GM18519 (cell line): ENCODE measurements around the gene CUL4A.

ENCODE experiments used
- ATAC-seq: cut with Tn5 transposase; IDR thresholded peaks from one replicate; pipeline ENCODE4 v1.9.1; 2021; ENCODE audit warnings: mild to moderate bottlenecking, moderate library complexity; ENCODE audit not compliant: unreplicated experiment, low FRiP score

The CUL4A gene

DNA sequence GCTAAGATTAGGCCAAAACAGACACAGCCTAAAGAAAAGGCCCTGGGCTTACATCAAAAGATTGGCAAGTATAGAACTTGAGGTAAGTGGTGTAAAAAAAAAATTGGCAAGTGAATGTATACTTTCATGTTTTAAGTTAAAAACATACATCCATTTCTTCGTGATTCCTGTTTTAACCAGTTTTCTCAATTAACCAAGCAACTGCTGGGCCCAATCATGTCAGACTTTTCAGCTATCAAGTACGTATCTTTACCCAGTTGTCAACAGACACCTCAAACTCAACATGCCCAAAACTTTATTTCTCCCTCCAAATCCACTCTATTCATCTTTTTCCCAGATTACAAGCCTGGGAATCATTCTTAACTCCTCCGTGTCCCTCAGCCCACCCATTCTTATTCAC, 2.0 kb upstream of the CUL4A start:
- ATAC-seq = no peak

DNA sequence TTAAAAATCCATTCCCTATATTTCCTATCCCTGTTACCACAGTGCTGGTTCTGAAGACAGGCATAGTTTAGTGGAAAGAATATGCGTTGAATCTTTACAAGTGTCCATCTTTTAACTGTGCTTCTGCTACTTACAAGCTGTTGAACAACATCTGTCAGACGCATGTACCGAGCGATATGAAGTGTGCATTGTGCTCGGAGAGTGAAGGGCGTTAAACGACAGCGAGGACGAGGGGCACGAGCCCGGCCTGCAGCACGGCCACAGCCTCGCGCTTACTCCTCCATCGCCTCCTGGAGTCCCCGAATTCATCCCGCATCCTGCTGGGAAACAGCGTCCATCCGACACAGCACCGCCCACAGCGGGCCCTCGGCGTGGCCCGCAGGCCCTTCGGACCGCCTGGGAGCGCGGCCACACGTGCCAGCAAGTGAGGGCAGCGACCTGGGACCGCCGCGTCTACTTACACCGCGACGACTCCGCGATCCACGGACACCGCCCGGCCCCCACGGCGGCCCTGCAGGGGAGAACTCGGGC, 1.5 kb upstream of the CUL4A start:
- peak; percentile 3 for ATAC-seq

DNA sequence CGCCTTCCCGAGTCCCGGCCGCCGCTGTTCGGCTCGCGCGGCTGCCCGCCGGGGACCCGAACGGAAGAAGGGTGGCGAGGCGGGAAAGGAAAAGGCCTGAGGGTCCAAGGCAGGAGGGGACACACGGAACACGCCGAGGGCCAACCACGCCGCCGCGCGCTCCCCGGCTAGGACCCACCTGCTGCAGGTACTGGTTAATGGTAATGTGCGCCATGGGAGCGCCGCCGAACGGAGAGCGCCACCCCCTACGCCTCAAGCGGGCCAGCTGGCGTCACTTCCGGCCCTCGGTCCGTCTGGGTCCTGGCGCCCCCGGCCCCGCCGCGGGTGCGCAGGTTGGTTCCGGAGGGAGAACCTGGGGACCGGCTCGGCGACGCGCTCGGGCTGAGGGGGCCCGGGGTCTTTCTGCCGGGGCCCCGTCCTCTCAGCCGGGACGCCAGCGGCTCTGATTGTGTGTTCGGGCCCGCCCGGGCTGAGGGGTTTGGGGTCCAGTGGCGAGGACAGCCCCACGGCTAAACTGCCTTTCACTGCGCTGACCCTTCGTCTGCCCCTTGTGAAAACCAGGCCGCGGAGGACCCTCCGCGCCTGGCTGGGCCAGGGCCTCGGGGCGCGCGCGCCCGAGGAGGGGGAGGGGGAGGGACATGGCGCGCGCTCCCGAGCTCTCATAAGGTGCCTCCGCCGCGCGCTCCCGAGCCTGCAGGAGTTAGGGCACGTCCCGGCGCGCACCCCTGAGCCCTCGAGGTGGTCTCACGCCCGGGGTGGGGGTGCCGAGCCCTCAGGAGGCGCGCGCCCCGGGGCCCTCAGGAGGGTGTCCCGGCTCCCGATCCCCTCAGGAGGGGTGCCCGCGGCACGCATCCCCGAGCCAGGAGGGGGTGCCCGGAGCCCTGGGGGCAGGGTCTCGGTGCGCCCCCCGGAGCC, 735 bp upstream of the CUL4A start, which contains the start of gene PCID2:
Gene PCID2 (minus strand): TSS at position 249 of the 915 bp plus-strand sequence. CDS start 35 bp downstream, at position 214.
- peak; percentile 50 for ATAC-seq

DNA sequence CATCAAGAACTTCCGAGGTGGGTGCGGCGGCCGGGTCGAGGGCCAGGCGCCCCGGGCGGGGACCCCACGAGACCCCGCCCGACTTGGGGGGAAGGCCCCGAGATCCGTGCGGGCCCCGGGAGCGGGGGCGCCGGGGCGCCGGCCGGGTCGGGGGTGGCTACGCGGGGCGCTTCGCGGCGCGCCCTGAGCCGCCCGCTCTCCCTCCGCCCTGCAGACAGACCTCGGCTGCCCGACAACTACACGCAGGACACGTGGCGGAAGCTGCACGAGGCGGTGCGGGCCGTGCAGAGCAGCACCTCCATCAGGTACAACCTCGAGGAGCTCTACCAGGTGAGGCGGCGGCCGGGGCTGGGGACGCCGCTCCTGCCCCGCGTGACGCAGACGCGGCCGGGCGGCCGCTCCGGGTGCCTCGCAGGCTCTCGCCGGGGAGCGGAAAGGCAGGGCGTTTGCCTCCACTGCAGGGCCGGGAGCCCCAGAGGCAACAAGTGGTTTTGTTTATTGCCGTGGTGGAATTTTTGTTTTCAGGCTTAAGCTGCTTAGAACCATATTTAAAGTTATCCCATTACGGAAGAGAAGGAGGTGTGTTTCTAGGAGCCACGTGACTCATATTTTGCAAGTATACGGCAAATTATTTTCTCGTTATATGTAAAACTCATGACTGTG, 477 bp downstream of the CUL4A start:
- ATAC-seq = peak; percentile 35

DNA sequence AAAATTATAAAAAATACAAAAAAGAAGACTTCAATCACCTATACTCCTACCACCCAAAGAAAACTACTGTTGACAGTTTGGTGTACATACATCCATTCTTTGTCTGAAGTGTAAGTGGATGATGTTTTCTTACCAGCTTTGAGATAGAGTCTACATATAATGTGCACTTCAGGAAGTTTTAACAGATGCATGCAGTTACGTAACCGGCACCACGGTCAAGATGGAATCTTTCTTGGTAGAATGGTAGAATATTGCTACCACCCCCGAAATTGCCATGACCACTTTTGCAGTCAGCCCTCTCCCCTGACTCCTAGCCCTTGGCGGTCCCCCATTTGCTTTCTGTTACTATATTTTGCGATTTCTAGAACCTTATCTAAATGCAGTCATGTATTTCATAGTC, 1.4 kb downstream of the CUL4A start:
- ATAC-seq = no peak

DNA sequence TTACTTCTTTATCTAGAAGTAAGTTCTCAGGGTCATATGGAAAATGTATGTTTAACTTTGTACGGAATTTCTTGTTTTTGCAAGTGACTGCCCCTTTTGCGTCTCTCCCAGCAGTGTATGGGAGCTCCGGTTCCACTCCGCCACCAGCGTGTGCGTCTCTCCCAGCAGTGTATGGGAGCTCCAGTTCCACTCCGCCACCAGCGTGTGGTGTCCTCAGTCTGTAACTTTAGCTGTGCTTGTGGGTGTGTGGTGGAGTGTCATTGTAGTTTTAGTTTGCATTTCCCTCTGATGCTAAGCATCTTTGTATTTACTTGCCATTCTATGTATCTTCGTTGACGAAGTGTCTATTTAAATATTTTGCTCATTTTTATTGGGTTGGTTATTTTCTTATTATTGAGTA, 2.4 kb downstream of the CUL4A start:
- no peak for ATAC-seq

DNA sequence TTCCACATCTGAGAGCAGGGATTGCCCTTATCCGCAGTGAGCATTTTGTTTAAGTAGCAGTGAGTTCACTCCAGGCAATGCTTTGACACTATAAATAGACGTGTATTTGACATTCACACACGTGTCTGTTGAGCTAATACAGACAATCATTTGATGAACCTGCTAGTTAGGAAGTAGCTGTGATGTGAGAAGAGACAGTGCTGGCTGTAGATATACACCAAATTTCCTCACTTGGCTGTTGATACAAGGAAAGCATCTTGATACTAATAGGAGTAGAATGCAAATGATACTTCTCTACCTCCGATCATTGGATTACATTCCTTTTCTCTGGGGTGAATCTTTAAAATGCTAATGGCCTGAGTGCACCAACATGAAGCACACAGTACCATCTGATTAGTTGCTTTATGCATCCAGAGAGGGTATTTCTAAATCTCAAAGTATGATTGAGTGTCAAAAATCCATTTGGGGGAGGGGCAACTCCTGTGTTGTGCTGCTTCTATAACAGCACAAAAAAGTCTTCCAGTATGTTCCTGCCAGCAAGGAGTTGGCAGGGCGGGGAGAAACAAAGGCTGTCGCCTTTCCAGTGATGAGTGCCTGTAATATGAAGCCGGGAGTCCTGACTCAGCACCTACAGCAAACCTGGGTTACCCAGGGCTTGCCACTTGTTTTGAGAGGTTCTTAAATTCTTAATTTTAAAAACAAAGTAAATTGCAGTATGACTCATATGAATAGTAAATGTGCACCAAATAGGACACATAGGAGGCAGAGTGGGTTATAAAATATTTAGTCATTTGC, 7.0 kb downstream of the CUL4A start:
- no peak for ATAC-seq

DNA sequence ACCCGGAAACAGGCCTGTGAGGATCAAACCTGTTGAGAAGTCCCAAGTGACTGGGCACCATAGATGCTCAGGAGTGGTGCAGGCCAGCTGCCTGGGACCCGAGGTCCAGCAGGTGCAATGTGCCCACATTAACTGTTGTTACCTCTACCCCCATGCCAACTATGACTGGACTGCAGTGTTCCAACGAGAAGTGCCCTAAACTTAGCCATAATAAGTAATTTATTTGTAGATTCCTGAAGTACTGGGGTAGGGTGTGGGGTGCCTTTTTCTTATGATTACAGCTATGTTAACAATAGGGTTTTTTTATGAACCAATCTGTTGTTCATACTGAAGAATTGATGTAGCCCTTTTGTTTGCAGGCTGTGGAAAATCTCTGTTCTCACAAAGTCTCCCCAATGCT, 9.2 kb downstream of the CUL4A start:
- no peak for ATAC-seq

DNA sequence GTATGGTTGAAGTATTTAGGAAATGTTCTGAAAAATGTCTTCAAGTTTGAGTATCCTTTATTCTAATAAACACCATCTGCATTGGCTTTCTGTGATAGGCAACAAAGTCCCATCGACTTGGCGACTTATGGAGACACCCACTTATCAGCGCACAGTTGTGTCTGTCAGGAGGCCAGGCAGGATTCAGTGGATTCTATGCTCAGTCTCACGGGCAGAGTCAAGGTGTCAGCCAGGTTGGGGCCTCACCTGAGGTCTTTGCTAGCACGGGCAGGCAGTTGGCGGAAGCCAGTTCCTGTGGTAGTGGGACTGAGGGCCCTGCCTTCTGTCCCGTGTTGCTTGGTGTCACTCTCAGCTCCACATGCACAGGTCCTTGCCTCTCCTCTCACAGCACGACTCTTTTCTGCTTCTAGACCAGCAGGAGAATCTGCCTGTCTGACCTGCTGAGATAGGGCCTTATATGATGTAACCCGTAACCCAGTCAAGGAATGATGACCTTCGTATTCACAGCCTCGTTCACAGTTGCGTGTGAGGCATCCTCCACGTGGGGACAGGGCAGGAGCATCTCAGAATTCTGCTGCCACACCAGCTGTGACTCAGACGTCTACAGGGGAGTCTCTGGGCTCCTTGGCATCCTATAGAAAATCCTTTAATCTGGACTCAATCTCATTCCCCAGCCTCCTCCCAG, 10.0 kb downstream of the CUL4A start:
- no peak for ATAC-seq

DNA sequence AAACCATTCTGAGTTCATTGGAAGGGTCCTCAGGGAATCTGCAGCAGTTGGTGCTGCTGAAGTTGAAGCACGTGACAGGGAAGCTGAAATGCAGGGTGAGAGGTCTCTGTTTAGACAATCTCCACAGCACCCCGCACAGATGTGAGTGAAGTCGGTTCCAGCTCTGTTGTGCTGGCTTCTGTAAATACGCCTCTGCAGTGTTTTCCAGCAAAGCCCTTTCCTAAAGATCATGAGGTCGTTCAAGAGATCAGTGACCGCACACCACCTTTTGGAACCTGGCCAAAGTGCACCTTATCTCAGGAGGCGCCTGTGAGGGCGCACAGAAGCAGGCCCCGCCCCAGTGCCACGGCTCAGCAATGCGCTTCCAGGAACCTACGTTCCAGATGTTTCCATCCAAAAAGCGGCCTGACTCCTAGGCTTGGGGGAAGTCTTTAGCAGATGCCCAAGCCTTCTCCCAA, 10.8 kb downstream of the CUL4A start:
- no peak for ATAC-seq

DNA sequence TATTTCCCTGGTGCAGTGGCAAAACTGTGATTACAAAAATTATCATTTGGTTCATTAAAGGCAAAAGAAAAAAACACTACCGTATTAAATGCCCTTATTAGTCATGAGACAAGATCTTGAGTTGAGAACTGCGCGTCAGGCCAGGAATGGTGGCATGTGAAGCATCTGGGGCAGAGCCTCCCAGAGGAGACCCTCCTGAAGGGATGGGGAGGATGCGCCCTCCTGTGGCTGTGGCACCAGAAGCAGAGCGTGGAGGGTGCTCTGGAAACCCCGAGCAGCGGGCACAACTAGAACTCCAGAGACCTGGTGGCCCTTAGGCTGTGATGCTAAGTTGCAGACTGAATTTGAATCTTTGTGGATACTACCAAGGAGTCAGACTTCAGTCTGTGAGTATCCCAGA, 11.5 kb downstream of the CUL4A start:
- no peak for ATAC-seq

DNA sequence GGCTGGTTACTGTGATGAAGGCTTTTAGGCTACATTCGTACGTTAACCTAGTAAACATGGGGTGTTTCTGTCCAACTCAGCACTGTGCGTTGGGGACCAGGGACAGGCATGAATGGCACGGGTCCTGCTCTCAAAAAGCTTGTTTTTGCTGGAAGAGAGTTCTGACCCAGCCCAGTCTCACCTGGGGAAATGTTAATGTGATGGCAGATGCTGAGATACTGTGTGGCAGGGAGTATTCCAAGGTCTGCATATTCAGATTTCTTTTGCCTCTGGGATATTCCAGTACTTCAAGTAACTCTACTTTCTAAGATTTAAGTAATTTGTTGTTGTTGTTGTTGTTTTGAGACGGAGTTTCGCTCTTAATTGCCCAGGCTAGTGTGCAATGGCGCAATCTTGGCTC, 13.7 kb downstream of the CUL4A start:
- no peak for ATAC-seq

DNA sequence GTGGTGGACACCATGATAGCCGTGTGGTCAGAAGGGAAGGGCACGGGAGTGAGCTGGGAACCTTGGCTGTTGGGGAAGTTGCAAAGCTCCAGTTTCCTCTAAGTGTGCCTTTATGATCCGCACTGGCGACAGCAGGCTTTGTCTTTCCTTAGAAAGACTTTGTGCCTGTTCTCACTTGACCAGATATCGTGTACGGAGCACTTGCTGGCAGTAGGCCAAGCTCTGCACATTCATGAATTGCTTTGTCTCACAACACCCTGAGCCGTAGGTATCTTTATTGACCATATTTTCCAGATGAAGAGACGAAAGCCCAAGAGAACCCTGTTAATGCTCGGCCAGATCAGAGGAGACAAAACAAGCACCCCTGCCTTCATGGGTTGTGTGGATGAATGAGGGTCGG, 15.1 kb downstream of the CUL4A start:
- no peak for ATAC-seq

DNA sequence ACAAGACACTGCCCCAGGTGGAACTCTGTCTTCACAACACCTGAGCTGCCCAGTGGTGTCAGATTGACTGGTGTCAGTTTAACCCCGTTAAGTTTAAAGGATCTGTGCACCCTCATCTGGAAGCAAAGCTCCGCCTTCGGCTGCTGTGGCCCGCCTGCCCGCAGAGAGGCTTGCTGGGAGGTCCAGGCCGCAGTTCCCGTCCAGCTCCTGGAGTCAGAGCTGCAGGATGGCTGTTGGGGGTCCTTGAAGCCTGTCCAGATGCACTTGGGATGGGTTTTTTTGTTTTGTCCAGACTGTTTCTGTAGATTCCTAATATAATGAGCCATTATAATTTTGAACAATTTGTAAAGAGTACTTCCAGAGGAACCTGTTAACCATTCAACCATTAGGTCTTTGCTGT, 16.1 kb downstream of the CUL4A start:
- no peak for ATAC-seq

DNA sequence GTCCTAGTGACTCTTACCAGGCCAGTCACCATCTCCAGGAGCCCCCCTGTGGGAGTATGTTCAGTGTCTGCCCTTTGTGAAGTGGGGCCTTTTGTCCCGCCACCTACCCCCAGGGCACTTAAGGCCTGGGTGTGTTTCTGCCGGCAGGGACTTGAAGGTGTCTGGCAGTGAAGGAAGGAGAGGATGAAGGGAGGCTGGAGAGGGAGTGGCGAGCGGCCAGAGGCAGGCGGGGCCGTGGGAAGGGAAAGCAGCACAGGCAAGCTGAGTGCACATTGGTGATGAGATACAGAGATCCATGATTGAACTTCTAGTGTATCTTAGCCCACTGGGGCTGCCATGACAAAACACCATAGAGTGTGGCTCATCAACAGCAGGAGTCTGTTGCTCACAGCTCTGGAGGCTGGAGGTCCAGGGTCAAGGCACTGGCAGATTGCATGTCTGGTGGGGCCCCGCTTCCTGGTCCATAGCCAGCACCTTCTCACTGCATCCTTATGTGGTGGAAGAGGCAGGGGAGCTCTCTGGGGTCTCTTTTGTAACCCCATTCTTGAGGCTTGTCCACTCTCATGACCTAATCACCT, 17.5 kb downstream of the CUL4A start:
- ATAC-seq = no peak

DNA sequence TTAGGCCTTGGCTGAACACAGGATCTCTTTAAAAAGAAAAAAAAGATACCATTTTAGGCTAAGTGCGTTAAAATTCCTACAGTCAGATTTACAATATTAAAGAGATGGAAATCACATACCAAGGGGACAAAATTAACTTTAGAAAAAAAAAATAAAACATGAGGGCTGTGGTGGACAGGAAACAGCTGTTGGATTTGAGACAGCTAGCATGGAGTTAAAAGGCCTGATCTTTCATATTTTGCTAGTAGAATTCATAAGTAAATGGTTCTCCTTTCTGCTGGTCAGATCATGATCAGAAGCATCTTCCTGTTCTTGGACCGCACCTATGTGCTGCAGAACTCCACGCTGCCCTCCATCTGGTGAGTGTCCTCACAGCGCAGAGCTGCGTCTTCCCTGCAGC, 19.7 kb downstream of the CUL4A start:
- no peak for ATAC-seq

DNA sequence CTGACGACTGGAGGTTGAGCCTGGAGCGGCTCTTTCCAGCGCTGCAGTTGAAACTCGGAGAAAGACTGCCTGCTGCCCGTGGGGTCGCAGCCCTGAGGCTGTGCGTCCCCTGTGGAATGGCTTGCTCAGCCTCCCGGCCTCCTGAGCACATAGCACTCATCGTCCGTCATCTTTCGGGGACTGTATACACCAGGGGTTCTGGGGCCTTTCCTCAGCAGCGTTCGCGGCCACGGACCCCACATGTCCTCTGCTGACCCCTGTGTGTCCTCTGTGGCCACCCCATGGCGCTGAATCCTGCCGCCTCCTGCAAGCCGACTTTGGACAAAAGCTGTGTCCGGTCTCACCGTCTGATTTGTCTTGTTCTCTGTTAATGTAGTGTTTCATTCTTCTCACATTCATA, 20.4 kb downstream of the CUL4A start:
- no peak for ATAC-seq

DNA sequence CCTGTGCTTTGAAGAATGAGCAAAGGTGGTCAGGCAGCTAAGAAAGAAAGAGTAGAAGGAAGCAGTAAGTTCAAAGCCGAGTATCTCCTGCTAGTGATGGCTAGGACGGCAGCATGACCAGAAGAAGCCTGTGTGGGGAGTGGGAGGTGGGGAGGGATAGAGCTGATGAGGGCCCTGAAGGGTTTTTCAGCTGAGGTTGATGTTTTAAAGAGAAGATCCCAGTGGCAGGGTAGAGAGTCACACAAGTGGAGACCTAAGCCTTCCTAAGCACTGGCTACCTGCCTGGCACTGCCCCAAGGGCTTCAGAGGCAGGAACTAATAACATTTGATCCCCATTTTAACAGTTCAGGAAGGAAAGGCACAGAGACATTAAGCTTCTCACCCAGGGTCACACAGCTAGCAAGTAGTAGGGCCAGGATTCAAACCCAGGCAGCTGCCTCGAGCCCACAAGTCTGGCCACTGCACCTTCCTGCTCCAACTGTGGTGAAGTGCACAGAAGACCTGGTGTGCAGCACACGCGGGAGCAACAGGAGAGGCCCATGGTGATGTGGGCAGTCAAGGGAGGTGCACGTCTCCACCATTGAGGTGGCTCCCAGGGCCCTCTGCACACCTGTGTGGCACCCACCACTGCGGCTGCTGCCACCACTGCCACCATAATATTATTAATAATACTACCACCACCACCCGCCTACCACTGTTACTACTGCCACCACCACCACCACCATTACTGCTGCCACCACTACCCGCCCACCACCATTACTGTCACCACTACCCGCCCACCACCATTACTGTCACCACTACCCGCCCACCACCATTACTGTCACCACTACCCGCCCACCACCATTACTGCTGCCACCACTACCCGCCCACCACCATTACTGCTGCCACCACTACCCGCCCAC, 22.1 kb downstream of the CUL4A start:
- ATAC-seq = no peak
